ENCODE results near the gene ZNF581. TPM values are rescaled to one million over a fixed set of nuclear protein-coding genes. Genes with fewer than 3 reads are reported as not detected.
A peak's percentile ranks its signal among the peaks of the same experiment; 100 is the strongest.

The ZNF581 gene
- total RNA-seq, 1 experiment from 2014 or later, result 65.1 TPM

GRCh38 chr19:55656552-55656951 is 13.1 kb downstream of the ZNF581 start:
- H3K4ac ChIP-seq (ENCODE audit: low read depth, low read length), result no peak overlapping the region
- H3K27ac Mint-ChIP-seq, result peak overlapping the region; percentile 95 to 98 (median 98); a peak in 5 of 7 replicates
- H2BK20ac ChIP-seq (ENCODE audit: low read depth, low read length, poor library complexity, severe bottlenecking), result no peak overlapping the region
- H3K9ac ChIP-seq (ENCODE audit: extremely low read depth, insufficient read length, low read length), result peak overlapping the region; percentile 98
- H3K4me1 ChIP-seq (ENCODE audit: insufficient read depth, low read length), result peaks cover 7% of the 10 kb centered on the region; the same call in 1 of the 2 replicates
- no peak overlapping the region for H4K5ac ChIP-seq (ENCODE audit: insufficient read length, low read depth, low read length)
- H3K27me3 ChIP-seq (ENCODE audit: insufficient read depth, low read length), result no peaks in the 10 kb centered on the region
- H2BK12ac ChIP-seq (ENCODE audit: insufficient read length, low read depth, low read length), result no peak overlapping the region
- H3K9me3 ChIP-seq (ENCODE audit: control insufficient read depth, low read depth, low read length), result no peaks in the 10 kb centered on the region
- TF ChIP-seq CTCF (conservative IDR thresholded peaks at IDR 0.05), result no peak
- H2AFZ ChIP-seq (ENCODE audit: low read length), result no peak overlapping the region
- no peak for DNase-seq
- H3K79me2 ChIP-seq (ENCODE audit: insufficient read depth, low read length), result peaks cover 45% of the 10 kb centered on the region
- H3K36me3 Mint-ChIP-seq (ENCODE audit: insufficient read depth in 1 of 3, low read depth in 3 of 3), result peaks cover 22 to 61% (median 43%) of the 10 kb centered on the region in 3 experiments
- H3K4me3 Mint-ChIP-seq, result peak overlapping the region; percentile 93 to 94
- no peak overlapping the region for H3K18ac ChIP-seq (ENCODE audit: insufficient read length, low read depth, low read length)
- peaks cover 0 to 3% of the 10 kb centered on the region in 2 experiments; a peak in 2 of 5 replicates for H3K9me3 Mint-ChIP-seq
- H3K27me3 Mint-ChIP-seq (ENCODE audit: low read depth), result no peaks in the 10 kb centered on the region; the same call in 1 of the 2 replicates
- no peak overlapping the region for H3K56ac ChIP-seq (ENCODE audit: insufficient read length, low read depth, low read length)
- H3K27ac ChIP-seq (ENCODE audit: insufficient read length, low read depth, low read length), result no peak overlapping the region
- no CpG with 5 or more reads among the region's 7 CpGs for WGBS (ENCODE audit: extremely low coverage, insufficient read length, low lambda C conversion rate)
- H3K23me2 ChIP-seq (ENCODE audit: insufficient read length, low read depth, low read length, poor library complexity, severe bottlenecking), result peaks cover 22% of the 10 kb centered on the region
- no peak overlapping the region for H2BK15ac ChIP-seq (ENCODE audit: low read depth, low read length)
- H3K79me1 ChIP-seq (ENCODE audit: insufficient read depth, low read depth, low read length, poor library complexity, severe bottlenecking), result no peaks in the 10 kb centered on the region
- peak overlapping the region; percentile 98 for H3K4me2 ChIP-seq (ENCODE audit: insufficient read depth, insufficient read length, low read length)
- H3K23ac ChIP-seq (ENCODE audit: insufficient read length, low read depth, low read length), result no peak overlapping the region
- peaks cover 5% of the 10 kb centered on the region for H4K20me1 ChIP-seq (ENCODE audit: control insufficient read depth, insufficient read depth, insufficient read length)
- no peak overlapping the region for H2AK5ac ChIP-seq (ENCODE audit: insufficient read length, low read length)
- H4K91ac ChIP-seq (ENCODE audit: insufficient read length, low read depth, low read length), result no peak overlapping the region
- H3T11ph ChIP-seq (ENCODE audit: low read length), result no peak overlapping the region
- no peak overlapping the region for H2BK5ac ChIP-seq (ENCODE audit: insufficient read length, low read length)
- no peak overlapping the region for H3K14ac ChIP-seq (ENCODE audit: insufficient read depth, low read length)
- H3K4me1 Mint-ChIP-seq, result peaks cover 27 to 35% of the 10 kb centered on the region in 2 experiments
- H4K8ac ChIP-seq (replicated peaks; ENCODE audit: insufficient read length, low read depth, low read length), result no peak overlapping the region
- H2BK120ac ChIP-seq (ENCODE audit: low read depth, low read length, poor library complexity, severe bottlenecking), result no peak overlapping the region

Measured in H9 (cell line).